Activated T-cell treated with anti-CD3 and anti-CD28 coated beads, Interleukin-2, amount 50 U/mL, for 72 hours (primary cell): Measurements from ENCODE around the gene MDK. TPM values are rescaled to one million over a fixed set of nuclear protein-coding genes. Genes with fewer than 3 reads are reported as not detected.

Source experiments
- ATAC-seq, 2 donors: fragments of 150-1000 bp; cut with Tn5 transposase; replicated peaks in 1 of 2; 2 replicates each; pipeline ENCODE4 v1.10.0; 2021; ENCODE audit warnings: moderate library complexity in 2 of 2, mild to moderate bottlenecking in 1 of 2
- DNase-seq, 2 donors: peaks; one replicate each; pipeline ENCODE4 v3.0.0; 2021 to 2022; ENCODE audit warnings: mixed read lengths in 1 of 2
- H3K27ac Mint-ChIP-seq: one replicate; pipeline ENCODE4 v1.8.0; 2022; ENCODE audit warnings: mild to moderate bottlenecking, moderate library complexity, mixed read lengths
- H3K27me3 Mint-ChIP-seq: one replicate; pipeline ENCODE4 v1.8.0; 2022; ENCODE audit warnings: low read depth, mixed read lengths
- H3K36me3 Mint-ChIP-seq, 2 donors: one replicate each; pipeline ENCODE4 v1.8.0; 2022; ENCODE audit warnings: mixed read lengths in 2 of 2, mild to moderate bottlenecking in 1 of 2; ENCODE audit not compliant: insufficient read depth in 2 of 2
- H3K4me1 Mint-ChIP-seq: one replicate; pipeline ENCODE4 v1.8.0; 2022; ENCODE audit warnings: low read depth, mixed read lengths
- H3K4me3 Mint-ChIP-seq, 2 donors: one replicate each; pipeline ENCODE4 v1.8.0; 2022; ENCODE audit warnings: mild to moderate bottlenecking in 2 of 2, mixed read lengths in 2 of 2, moderate library complexity in 2 of 2
- H3K9me3 Mint-ChIP-seq, 2 donors: one replicate each; pipeline ENCODE4 v1.8.0; 2022; ENCODE audit warnings: mixed read lengths in 2 of 2
- total RNA-seq, 2 donors: library from RNA; stranded (reverse); gene quantifications; one replicate each; pipeline ENCODE4 v1.2.3, GENCODE V29; 2022

Gene MDK
- total RNA-seq, 2 donors from 2014 or later, result 11.9 to 12.8 TPM

DNA sequence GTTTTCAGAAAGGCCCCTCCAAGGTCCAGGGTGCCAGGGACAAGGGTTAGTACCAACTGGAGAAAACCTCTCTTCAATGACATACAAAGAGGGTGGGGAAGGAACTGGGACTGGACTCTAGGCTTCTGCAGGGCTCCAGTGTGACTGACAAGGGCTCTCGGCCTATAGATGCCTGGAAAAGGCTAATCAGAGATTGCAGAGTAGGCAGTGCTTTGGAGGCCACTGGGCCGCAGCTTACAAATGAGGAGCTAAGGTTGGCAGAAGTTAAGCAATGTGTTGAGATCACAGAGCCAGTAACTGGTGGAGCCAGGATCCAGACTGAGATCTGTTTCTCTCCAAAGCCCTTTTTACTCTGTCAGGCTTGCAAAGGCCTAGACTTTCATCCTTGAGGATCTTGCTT, 41.7 kb upstream of the MDK start:
- Mint-ChIP-seq H3K4me3 (no peak overlapping the region), H3K4me1 (peaks cover 81% of the 10 kb centered on the region), H3K36me3 (no peaks in the 10 kb centered on the region), H3K27ac (no peak overlapping the region), H3K9me3 (no peaks in the 10 kb centered on the region), H3K27me3 (no peaks in the 10 kb centered on the region)
- ATAC-seq, result no peak
- DNase-seq, result no peak

DNA sequence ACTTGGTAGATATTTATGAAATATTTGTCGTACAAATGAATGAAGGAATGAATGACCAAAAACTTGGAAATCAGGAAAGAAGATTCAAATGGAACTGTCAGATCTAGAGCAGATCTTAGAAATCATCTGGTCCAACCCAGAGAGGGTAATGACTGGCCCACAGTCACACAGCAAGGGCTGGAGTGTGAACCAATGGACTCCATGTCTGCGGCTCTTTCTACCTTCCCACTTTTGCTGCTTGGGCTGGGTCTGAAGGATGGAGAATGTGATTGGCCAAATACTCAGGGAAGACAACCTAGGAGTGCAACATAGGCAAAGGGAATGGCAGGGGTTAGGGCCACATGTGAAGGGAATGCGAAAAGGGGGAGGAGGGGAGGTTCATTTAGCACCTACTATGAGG, 40.0 kb upstream of the MDK start:
- no peak for DNase-seq
- H3K4me1 Mint-ChIP-seq, result peaks cover 84% of the 10 kb centered on the region
- no peaks in the 10 kb centered on the region for H3K27me3 Mint-ChIP-seq
- no peaks in the 10 kb centered on the region for H3K9me3 Mint-ChIP-seq
- H3K27ac Mint-ChIP-seq, result no peak overlapping the region
- no peaks in the 10 kb centered on the region for H3K36me3 Mint-ChIP-seq
- no peak for ATAC-seq
- no peak overlapping the region for H3K4me3 Mint-ChIP-seq

- Mint-ChIP-seq H3K4me1 (peaks cover 83% of the 10 kb centered on the region), H3K9me3 (no peaks in the 10 kb centered on the region), H3K4me3 (no peak overlapping the region), H3K27ac (no peak overlapping the region), H3K36me3 (peaks cover 0 to 1% of the 10 kb centered on the region in 2 donors), H3K27me3 (no peaks in the 10 kb centered on the region)
- ATAC-seq, result no peak
- no peak for DNase-seq
These were observed 39.2 kb upstream of the MDK start for GRCh38 chr11:46342239-46342638.

GRCh38 chr11:46343520-46343919, 37.9 kb upstream of the MDK start:
- Mint-ChIP-seq H3K9me3 (no peaks in the 10 kb centered on the region), H3K27ac (no peak overlapping the region), H3K27me3 (no peaks in the 10 kb centered on the region), H3K4me1 (peaks cover 75% of the 10 kb centered on the region), H3K4me3 (no peak overlapping the region), H3K36me3 (peaks cover 0 to 1% of the 10 kb centered on the region in 2 donors)
- DNase-seq (no peak), ATAC-seq (no peak)

GRCh38 chr11:46345131-46345597, 36.3 kb upstream of the MDK start:
- DNase-seq (peak in 1 of 2 donors; percentile 37), ATAC-seq (no peak)
- H3K4me1 Mint-ChIP-seq, result peaks cover 76% of the 10 kb centered on the region
- peak overlapping the region; percentile 79 to 90 for H3K4me3 Mint-ChIP-seq
- no peaks in the 10 kb centered on the region for H3K9me3 Mint-ChIP-seq
- peak overlapping the region; percentile 2 for H3K27ac Mint-ChIP-seq
- H3K27me3 Mint-ChIP-seq, result no peaks in the 10 kb centered on the region
- peaks cover 0 to 1% of the 10 kb centered on the region in 2 donors for H3K36me3 Mint-ChIP-seq

GRCh38 chr11:46345881-46346484, 35.5 kb upstream of the MDK start:
- Mint-ChIP-seq H3K9me3 (no peaks in the 10 kb centered on the region), H3K36me3 (peaks cover 0 to 1% of the 10 kb centered on the region in 2 donors), H3K4me3 (peak overlapping the region; percentile 79 to 90), H3K27me3 (no peaks in the 10 kb centered on the region), H3K27ac (peak overlapping the region; percentile 60), H3K4me1 (peaks cover 81% of the 10 kb centered on the region)
- ATAC-seq, result peak; percentile 10 to 32
- DNase-seq, result peak; percentile 62 to 64

DNA sequence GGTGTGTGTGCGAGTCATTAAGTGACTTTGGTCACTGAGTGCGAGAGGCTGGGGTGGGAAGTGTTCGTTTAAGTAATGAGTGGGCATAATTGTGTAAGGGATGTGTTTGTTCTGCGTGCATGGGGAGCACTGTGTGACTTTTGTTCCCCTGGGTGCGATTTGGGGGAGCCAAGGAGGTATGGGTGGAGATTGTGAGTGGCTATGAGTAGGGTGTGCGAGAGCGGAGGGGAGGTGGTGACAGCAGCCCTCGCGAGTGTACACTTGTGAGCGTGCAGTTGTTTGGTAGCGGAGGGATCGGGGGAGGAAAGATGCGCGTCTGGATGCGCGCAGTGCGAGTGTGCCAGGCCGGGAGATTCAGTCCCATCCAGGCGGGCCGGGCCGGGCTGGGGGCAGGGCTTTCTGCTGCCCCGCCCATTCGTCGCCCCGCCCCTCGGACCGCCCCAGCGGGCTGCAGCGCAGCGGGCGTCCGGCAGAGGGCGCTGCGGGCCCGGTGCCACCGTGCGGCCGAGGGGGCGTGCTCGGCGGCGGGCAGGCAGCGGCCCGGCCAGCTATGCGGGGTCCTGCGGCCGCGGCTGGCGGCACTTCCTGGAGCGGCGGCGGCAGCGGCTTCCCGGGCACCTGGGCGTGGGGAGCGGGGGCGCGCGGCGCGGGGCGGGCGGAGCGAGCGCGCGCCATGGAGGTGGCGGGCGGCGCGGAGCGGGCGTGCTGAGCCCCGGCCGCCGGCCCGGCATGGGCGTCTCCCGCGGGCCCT, 34.4 kb upstream of the MDK start, which contains the start of gene DGKZ:
DGKZ (plus strand) TSS at position 578 of the 751 bp plus-strand sequence. CDS start 197 bp downstream, outside the sequence.
- peaks cover 83% of the 10 kb centered on the region for H3K4me1 Mint-ChIP-seq
- peak within 1 kb of the TSS; percentile 60 for H3K27ac Mint-ChIP-seq
- ATAC-seq, result peak; percentile 71 to 77
- H3K4me3 Mint-ChIP-seq, result peak within 1 kb of the TSS; percentile 92 to 98
- H3K9me3 Mint-ChIP-seq, result no peaks in the 10 kb centered on the region
- DNase-seq, result peak; percentile 91 to 96
- peaks cover 0 to 1% of the 10 kb centered on the region in 2 donors for H3K36me3 Mint-ChIP-seq
- no peaks in the 10 kb centered on the region for H3K27me3 Mint-ChIP-seq

- H3K27ac Mint-ChIP-seq, result no peak overlapping the region
- peaks cover 0 to 1% of the 10 kb centered on the region in 2 donors for H3K36me3 Mint-ChIP-seq
- peak overlapping the region; percentile 92 to 98 for H3K4me3 Mint-ChIP-seq
- H3K27me3 Mint-ChIP-seq, result no peaks in the 10 kb centered on the region
- H3K4me1 Mint-ChIP-seq, result peaks cover 81% of the 10 kb centered on the region
- ATAC-seq (no peak), DNase-seq (peak in 1 of 2 donors; percentile 24)
- H3K9me3 Mint-ChIP-seq, result no peaks in the 10 kb centered on the region
These were observed 33.7 kb upstream of the MDK start for GRCh38 chr11:46347637-46348311.

GRCh38 chr11:46348566-46349401, 32.7 kb upstream of the MDK start:
- DNase-seq, result peak; percentile 66 to 74
- Mint-ChIP-seq H3K9me3 (no peaks in the 10 kb centered on the region), H3K27me3 (no peaks in the 10 kb centered on the region), H3K27ac (peak overlapping the region; percentile 85), H3K4me1 (peaks cover 85% of the 10 kb centered on the region), H3K36me3 (peaks cover 0 to 1% of the 10 kb centered on the region in 2 donors), H3K4me3 (peak overlapping the region; percentile 92 to 98)
- ATAC-seq, result peak; percentile 19 to 29

DNA sequence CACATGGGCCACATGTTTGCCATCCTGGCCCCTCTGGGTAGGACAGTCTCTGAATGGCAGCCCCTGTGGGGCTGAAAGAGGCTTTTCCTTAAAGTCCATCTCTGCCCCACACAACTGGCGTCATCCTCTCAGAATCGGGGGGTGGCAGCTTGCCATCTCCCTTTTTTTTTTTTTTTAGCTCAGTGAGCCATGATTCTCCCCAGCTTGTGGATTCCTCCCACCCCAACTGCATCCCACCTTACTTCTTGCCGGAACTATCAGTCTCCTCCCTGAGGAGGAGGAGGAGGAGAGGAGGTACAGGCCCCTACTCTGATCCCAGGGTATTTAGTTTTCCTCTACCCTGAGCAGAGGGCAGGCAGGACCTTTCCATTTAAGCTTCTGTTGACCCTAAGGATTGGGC, 30.8 kb upstream of the MDK start:
- H3K27ac Mint-ChIP-seq, result no peak overlapping the region

GRCh38 chr11:46351148-46351547, 30.3 kb upstream of the MDK start:
- peaks cover 0 to 1% of the 10 kb centered on the region in 2 donors for H3K36me3 Mint-ChIP-seq
- H3K4me3 Mint-ChIP-seq, result peak overlapping the region; percentile 80 to 95
- H3K27ac Mint-ChIP-seq, result peak overlapping the region; percentile 86
- no peak for DNase-seq
- H3K4me1 Mint-ChIP-seq, result peaks cover 82% of the 10 kb centered on the region
- H3K27me3 Mint-ChIP-seq, result no peaks in the 10 kb centered on the region
- H3K9me3 Mint-ChIP-seq, result no peaks in the 10 kb centered on the region
- ATAC-seq, result no peak

More for the DNA sequence above, 30.8 kb upstream of the MDK start:
- no peaks in the 10 kb centered on the region for H3K27me3 Mint-ChIP-seq
- DNase-seq (no peak), ATAC-seq (no peak)
- H3K9me3 Mint-ChIP-seq, result no peaks in the 10 kb centered on the region
- peak overlapping the region; percentile 80 to 95 for H3K4me3 Mint-ChIP-seq
- peaks cover 82% of the 10 kb centered on the region for H3K4me1 Mint-ChIP-seq
- peaks cover 0 to 1% of the 10 kb centered on the region in 2 donors for H3K36me3 Mint-ChIP-seq

DNA sequence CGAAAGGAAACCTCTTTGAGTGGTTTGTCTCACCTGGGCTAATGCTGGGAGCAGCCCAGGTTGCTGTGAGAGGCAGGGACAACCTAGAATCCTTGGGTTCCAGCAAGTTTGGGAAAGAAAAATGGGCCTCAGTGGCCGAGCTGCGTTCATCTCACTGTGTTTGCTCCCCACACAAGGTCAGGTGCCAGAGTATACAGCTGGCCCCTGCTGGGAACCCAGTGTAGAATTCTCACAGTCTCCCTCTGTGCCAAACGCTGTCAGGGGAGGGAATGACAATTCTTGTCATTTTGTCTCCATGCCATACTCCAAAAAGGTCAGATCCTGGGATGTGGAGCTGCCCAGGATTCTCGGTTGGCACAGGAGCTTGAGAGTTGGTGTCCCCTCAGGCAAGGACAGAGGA, 29.9 kb upstream of the MDK start:
- Mint-ChIP-seq H3K27ac (peak overlapping the region; percentile 86), H3K4me1 (peaks cover 82% of the 10 kb centered on the region), H3K27me3 (no peaks in the 10 kb centered on the region), H3K4me3 (peak overlapping the region; percentile 80 to 95), H3K36me3 (peaks cover 0 to 1% of the 10 kb centered on the region in 2 donors), H3K9me3 (no peaks in the 10 kb centered on the region)
- ATAC-seq, result no peak
- DNase-seq, result no peak
